HG02610 (cell line): Measurements from ENCODE around the gene CCDC85A.

Experiments
- ATAC-seq: cut with Tn5 transposase; IDR thresholded peaks from one replicate; pipeline ENCODE4 v1.9.1; 2021; ENCODE audit warnings: mild to moderate bottlenecking, moderate library complexity; ENCODE audit not compliant: unreplicated experiment

CCDC85A gene

GRCh38 chr2:56192664-56193305 lies 9.0 kb downstream of the CCDC85A start:
- no peak for ATAC-seq

GRCh38 chr2:56195563-56195962 lies 11.8 kb downstream of the CCDC85A start:
- no peak for ATAC-seq

- no peak for ATAC-seq
These were observed 14.0 kb downstream of the CCDC85A start for GRCh38 chr2:56197816-56198215.

- ATAC-seq: no peak
These were observed 15.1 kb downstream of the CCDC85A start for GRCh38 chr2:56198936-56199335.

- ATAC-seq: no peak
These were observed 15.7 kb downstream of the CCDC85A start for GRCh38 chr2:56199492-56199891.

- no peak for ATAC-seq
These were observed 18.8 kb downstream of the CCDC85A start for GRCh38 chr2:56202381-56203121.

- ATAC-seq: no peak
These were observed 20.8 kb downstream of the CCDC85A start for GRCh38 chr2:56204556-56204955.

GRCh38 chr2:56206250-56206649 lies 22.5 kb downstream of the CCDC85A start:
- ATAC-seq: no peak

GRCh38 chr2:56207760-56208159 lies 24.0 kb downstream of the CCDC85A start:
- ATAC-seq: no peak

- no peak for ATAC-seq
These were observed 24.6 kb downstream of the CCDC85A start for GRCh38 chr2:56208380-56208779.

- ATAC-seq: no peak
These were observed 25.9 kb downstream of the CCDC85A start for GRCh38 chr2:56209701-56210100.

- no peak for ATAC-seq
These were observed 26.5 kb downstream of the CCDC85A start for GRCh38 chr2:56210291-56210690.

- no peak for ATAC-seq
These were observed 27.3 kb downstream of the CCDC85A start for GRCh38 chr2:56211048-56211447.

GRCh38 chr2:56215911-56216310 lies 32.1 kb downstream of the CCDC85A start:
- ATAC-seq: no peak

GRCh38 chr2:56217106-56217505 lies 33.3 kb downstream of the CCDC85A start:
- ATAC-seq: no peak

GRCh38 chr2:56222481-56222880 lies 38.7 kb downstream of the CCDC85A start:
- no peak for ATAC-seq

- ATAC-seq: no peak
These were observed 40.5 kb downstream of the CCDC85A start for GRCh38 chr2:56224316-56224715.

- ATAC-seq: no peak
These were observed 44.0 kb downstream of the CCDC85A start for GRCh38 chr2:56227811-56228210.

GRCh38 chr2:56229397-56230060 lies 45.7 kb downstream of the CCDC85A start:
- no peak for ATAC-seq

- no peak for ATAC-seq
These were observed 46.4 kb downstream of the CCDC85A start for GRCh38 chr2:56230156-56230555.

GRCh38 chr2:56231361-56231760 lies 47.6 kb downstream of the CCDC85A start:
- no peak for ATAC-seq

- no peak for ATAC-seq
These were observed 49.1 kb downstream of the CCDC85A start for GRCh38 chr2:56232912-56233311.
